Body of pancreas (tissue), 4 donors: ENCODE measurements around the gene CEP68. TPM values are rescaled to one million over a fixed set of nuclear protein-coding genes. Genes with fewer than 3 reads are reported as not detected.

ENCODE experiments used
- ATAC-seq: fragments of 150-250 bp; one replicate; pipeline ENCODE4 v1.9.1; 2016
- DNase-seq, 4 donors: peaks; one replicate each; pipeline ENCODE4 v3.0.0-alpha.2; 2019
- H3K27ac ChIP-seq, 4 donors: fragments of 200-600 bp; sonication (generic); 1 replicate in 3 of 4; 2 replicates in 1 of 4; pipeline versions ENCODE4 v1.5.1 to v1.6.1; 2016 to 2019; ENCODE audit warnings: mild to moderate bottlenecking in 1 of 4, mixed read lengths in 1 of 4, moderate library complexity in 1 of 4
- H3K27me3 ChIP-seq, 2 donors: fragments of 200-600 bp; sonication (generic); one replicate each; pipeline ENCODE4 v1.6.0; 2016; ENCODE audit warnings: mild to moderate bottlenecking in 1 of 2
- H3K36me3 ChIP-seq, 2 donors: fragments of 200-600 bp; sonication (generic); replicated peaks in 1 of 2; 2 replicates each; pipeline ENCODE4 v1.5.1; 2016; ENCODE audit warnings: low read depth in 2 of 2; ENCODE audit not compliant: insufficient read depth in 1 of 2
- H3K4me1 ChIP-seq: fragments of 200-600 bp; sonication (generic); one replicate; pipeline ENCODE4 v1.6.0; 2016
- H3K4me3 ChIP-seq, 2 donors: fragments of 200-600 bp; sonication (generic); 1 replicate in 1 of 2; 2 replicates in 1 of 2; pipeline ENCODE4 v1.5.1; 2016 to 2019
- H3K9me3 ChIP-seq, 3 donors: fragments of 200-600 bp; sonication (generic); 1 replicate in 2 of 3; 2 replicates in 1 of 3; pipeline ENCODE4 v1.5.1; 2016
- CTCF ChIP-seq, 7 experiments: fragments of 450-650 bp in 4 of 7; fragments of 200-600 bp in 3 of 7; sonication (generic) in 3 of 7; IDR thresholded peaks; one replicate each; pipeline ENCODE4 v1.5.1; 2016 to 2019; ENCODE audit warnings: antibody characterized with exemption in 7 of 7
- POLR2A ChIP-seq, 3 donors: fragments of 450-650 bp; IDR thresholded peaks; one replicate each; pipeline ENCODE4 v1.6.1; 2016; ENCODE audit warnings: antibody characterized with exemption in 3 of 3, mild to moderate bottlenecking in 2 of 3
- WGBS, 2 donors: methylation state at CpG; one replicate each; pipeline ENCODE4 v1.1.5; 2017; 5-methylcytosine and 5-hydroxymethylcytosine counted together
- intact Hi-C: fragments of 100-400 bp; cut with DNase I; formaldehyde crosslinking; loops from one replicate; pipeline ENCODE4 v1.15.1; 2023
- total RNA-seq, 2 donors: library from RNA; depleted of rRNA; stranded (reverse); fragments of >200 nt; gene quantifications; one replicate each; pipeline ENCODE4 v1.1.0, GENCODE V29; 2016

The CEP68 gene
- total RNA-seq, 2 donors from 2014 or later, result 6.9 to 20.0 TPM

- Histone ChIP-seq H3K27ac (peak overlapping the region in 1 of 4 donors; percentile 22), H3K4me3 (no peak overlapping the region), H3K4me1 (peaks cover 26% of the 10 kb centered on the region), H3K9me3 (no peaks in the 10 kb centered on the region), H3K27me3 (no peaks in the 10 kb centered on the region), H3K36me3 (no peaks in the 10 kb centered on the region)
- WGBS, 2 donors, result 46 to 56% methylated on average over 6 of the region's 6 CpGs
- DNase-seq (no peak), ATAC-seq (peak; percentile 30)
- TF ChIP-seq CTCF (IDR thresholded peaks at IDR 0.05), result no peak
- no peak for TF ChIP-seq POLR2A (IDR thresholded peaks at IDR 0.05)
- intact Hi-C loops, result no loop called here
These were observed 46.9 kb downstream of the CEP68 start for GRCh38 chr2:65103013-65103715.

GRCh38 chr2:65107530-65107929, 51.3 kb downstream of the CEP68 start:
- H3K27me3 ChIP-seq, result no peaks in the 10 kb centered on the region
- H3K4me3 ChIP-seq, result no peak overlapping the region
- WGBS, 2 donors, result 87 to 100% methylated on average over 5 of the region's 5 CpGs
- DNase-seq, result no peak
- H3K27ac ChIP-seq, result no peak overlapping the region
- intact Hi-C loops, result no loop called here
- no peaks in the 10 kb centered on the region for H3K9me3 ChIP-seq
- peaks cover 39% of the 10 kb centered on the region for H3K4me1 ChIP-seq
- no peaks in the 10 kb centered on the region for H3K36me3 ChIP-seq
- TF ChIP-seq CTCF (IDR thresholded peaks at IDR 0.05) (no peak), POLR2A (IDR thresholded peaks at IDR 0.05) (no peak)
- ATAC-seq, result no peak

- 46 to 51% methylated on average over 6 of the region's 6 CpGs for WGBS, 2 donors
- H3K4me3 ChIP-seq, result no peak overlapping the region
- H3K27ac ChIP-seq, result no peak overlapping the region
- H3K27me3 ChIP-seq, result no peaks in the 10 kb centered on the region
- intact Hi-C loops, result no loop called here
- peaks cover 37% of the 10 kb centered on the region for H3K4me1 ChIP-seq
- no peak for DNase-seq
- no peaks in the 10 kb centered on the region for H3K36me3 ChIP-seq
- no peak for ATAC-seq
- H3K9me3 ChIP-seq, result no peaks in the 10 kb centered on the region
- TF ChIP-seq CTCF (IDR thresholded peaks at IDR 0.05) (no peak), POLR2A (IDR thresholded peaks at IDR 0.05) (no peak)
These were observed 52.6 kb downstream of the CEP68 start for GRCh38 chr2:65108780-65109179.

GRCh38 chr2:65112633-65113032, 56.4 kb downstream of the CEP68 start:
- Histone ChIP-seq H3K4me3 (no peak overlapping the region), H3K36me3 (no peaks in the 10 kb centered on the region), H3K27ac (no peak overlapping the region), H3K27me3 (no peaks in the 10 kb centered on the region), H3K4me1 (peaks cover 45% of the 10 kb centered on the region), H3K9me3 (no peaks in the 10 kb centered on the region)
- no peak for ATAC-seq
- DNase-seq, result no peak
- intact Hi-C loops, result no loop called here
- TF ChIP-seq POLR2A (IDR thresholded peaks at IDR 0.05) (no peak), CTCF (IDR thresholded peaks at IDR 0.05) (no peak)
- 34 to 40% methylated on average over 3 of the region's 3 CpGs for WGBS, 2 donors

- Histone ChIP-seq H3K36me3 (no peaks in the 10 kb centered on the region), H3K4me3 (no peak overlapping the region), H3K4me1 (peaks cover 51% of the 10 kb centered on the region), H3K27me3 (no peaks in the 10 kb centered on the region), H3K9me3 (no peaks in the 10 kb centered on the region), H3K27ac (peak overlapping the region in 1 of 4 donors; percentile 41)
- intact Hi-C loops, result no loop called here
- ATAC-seq, result no peak
- TF ChIP-seq CTCF (IDR thresholded peaks at IDR 0.05), result no peak
- TF ChIP-seq POLR2A (IDR thresholded peaks at IDR 0.05), result no peak
- DNase-seq, result no peak
- WGBS, 2 donors, result 87 to 88% methylated on average over 4 of the region's 4 CpGs
These were observed 57.0 kb downstream of the CEP68 start for GRCh38 chr2:65113229-65113628.
